Neural cell (in vitro differentiated cells): ENCODE data around the gene PLET1. TPM values are rescaled to one million over a fixed set of nuclear protein-coding genes. Genes with fewer than 3 reads are reported as not detected.

Source experiments
- H2AFZ ChIP-seq: fragments of 200-600, 300-800 bp; sonication (generic), shearing (Covaris generic); 2 replicates; pipeline ENCODE4 v1.6.0; 2014; ENCODE audit warnings: low read depth, mild to moderate bottlenecking, antibody characterized with exemption, low read length, moderate library complexity
- H3F3A ChIP-seq: fragments of 200-600 bp; shearing (Covaris generic); 2 replicates; pipeline ENCODE4 v1.6.1; 2016; ENCODE audit warnings: mild to moderate bottlenecking, moderate library complexity, mixed read lengths, antibody characterized with exemption, low read length; ENCODE audit not compliant: insufficient read depth, poor library complexity, severe bottlenecking
- H3K27ac ChIP-seq: fragments of 200-600, 300-800 bp; sonication (generic), shearing (Covaris generic); 2 replicates; pipeline ENCODE4 v1.5.1; 2014; ENCODE audit warnings: mild to moderate bottlenecking, low read length, moderate library complexity
- H3K27me3 ChIP-seq: fragments of 300-800, 200-600 bp; sonication (generic), shearing (Covaris generic); 2 replicates; pipeline ENCODE4 v1.6.0; 2014; ENCODE audit warnings: mild to moderate bottlenecking, low read depth, low read length, moderate library complexity; ENCODE audit not compliant: insufficient read depth
- H3K36me3 ChIP-seq: fragments of 300-800, 200-600 bp; sonication (generic), shearing (Covaris generic); 2 replicates; pipeline ENCODE4 v1.5.1; 2014; ENCODE audit warnings: mild to moderate bottlenecking, antibody characterized with exemption, low read length, moderate library complexity; ENCODE audit not compliant: insufficient read depth
- H3K4me2 ChIP-seq: fragments of 300-800, 200-600 bp; sonication (generic), shearing (Covaris generic); 2 replicates; pipeline ENCODE4 v1.6.0; 2014; ENCODE audit warnings: mild to moderate bottlenecking, low read length
- H3K4me3 ChIP-seq: fragments of 300-800, 200-600 bp; sonication (generic), shearing (Covaris generic); 2 replicates; pipeline ENCODE4 v1.5.1; 2014; ENCODE audit warnings: mild to moderate bottlenecking, low read length, moderate library complexity
- H3K79me2 ChIP-seq: fragments of 200-600 bp; shearing (Covaris generic); replicated peaks from 2 replicates; pipeline ENCODE4 v1.6.0; 2014; ENCODE audit warnings: mild to moderate bottlenecking, low read length, moderate library complexity; ENCODE audit not compliant: insufficient read depth
- H3K9ac ChIP-seq: fragments of 300-800, 200-600 bp; sonication (generic), shearing (Covaris generic); 2 replicates; pipeline ENCODE4 v1.6.1; 2016; ENCODE audit warnings: mild to moderate bottlenecking, low read length, mixed read lengths
- H3K9me2 ChIP-seq: fragments of 200-600 bp; shearing (Covaris generic); 2 replicates; pipeline ENCODE4 v1.6.1; 2016; ENCODE audit warnings: mild to moderate bottlenecking, low read length, mixed read lengths; ENCODE audit not compliant: insufficient read depth
- H3K9me3 ChIP-seq: fragments of 200-600, 300-800 bp; sonication (generic), shearing (Covaris generic); 2 replicates; pipeline ENCODE4 v1.6.1; 2016; ENCODE audit warnings: mild to moderate bottlenecking, mixed run types, low read length, moderate library complexity, mixed read lengths
- H4K20me1 ChIP-seq: fragments of 200-600 bp; shearing (Covaris generic); 2 replicates; pipeline ENCODE4 v1.6.1; 2016; ENCODE audit warnings: mild to moderate bottlenecking, mixed run types; ENCODE audit not compliant: insufficient read depth
- EP300 ChIP-seq: fragments of 450-650 bp; conservative IDR thresholded peaks from 2 replicates; pipeline ENCODE4 v1.6.1; 2014; ENCODE audit warnings: antibody characterized with exemption, mild to moderate bottlenecking, moderate library complexity; ENCODE audit not compliant: poor library complexity, severe bottlenecking
- EZH2 ChIP-seq: fragments of 200-600, 300-800 bp; shearing (Covaris generic), sonication (generic); IDR thresholded peaks from 2 replicates; pipeline ENCODE4 v1.6.1; 2014; ENCODE audit warnings: antibody characterized with exemption, low read length, borderline replicate concordance, mild to moderate bottlenecking; ENCODE audit not compliant: insufficient read depth, poor library complexity, severe bottlenecking
- MXI1 ChIP-seq: fragments of 450-650 bp; conservative IDR thresholded peaks from 2 replicates; pipeline ENCODE4 v1.6.1; 2014; ENCODE audit warnings: antibody characterized with exemption, mild to moderate bottlenecking; ENCODE audit not compliant: poor library complexity, severe bottlenecking
- POLR2AphosphoS5 ChIP-seq: IDR thresholded peaks from 2 replicates; pipeline ENCODE4 v1.6.1; 2012
- RAD21 ChIP-seq: fragments of 450-650 bp; conservative IDR thresholded peaks from 2 replicates; pipeline ENCODE4 v1.6.1; 2014; ENCODE audit warnings: antibody characterized with exemption, mild to moderate bottlenecking, moderate library complexity
- REST ChIP-seq: IDR thresholded peaks from 2 replicates; pipeline ENCODE4 v1.6.1; 2012; ENCODE audit warnings: borderline replicate concordance
- SMC3 ChIP-seq: fragments of 450-650 bp; conservative IDR thresholded peaks from 2 replicates; pipeline ENCODE4 v1.6.1; 2014; ENCODE audit warnings: antibody characterized with exemption, mild to moderate bottlenecking, moderate library complexity; ENCODE audit not compliant: poor library complexity
- TAF1 ChIP-seq: IDR thresholded peaks from 2 replicates; pipeline ENCODE4 v1.6.1; 2012; ENCODE audit warnings: low read depth
- polyA plus RNA-seq: library from polyadenylated mRNA; depleted of rRNA; stranded (reverse); fragments of >200 nt; gene quantifications from 2 replicates; pipeline ENCODE4 v1.2.3, GENCODE V29; 2014
- TF ChIP-seq, protein P1 (sequence below): fragments of 450-650 bp; IDR thresholded peaks from 2 replicates; pipeline ENCODE4 v1.5.1; 2014; ENCODE audit warnings: antibody characterized with exemption, mild to moderate bottlenecking, moderate library complexity; ENCODE audit not compliant: poor library complexity, severe bottlenecking

PLET1 gene
- polyA plus RNA-seq, 1 donor from 2014 or later, result not detected

DNA sequence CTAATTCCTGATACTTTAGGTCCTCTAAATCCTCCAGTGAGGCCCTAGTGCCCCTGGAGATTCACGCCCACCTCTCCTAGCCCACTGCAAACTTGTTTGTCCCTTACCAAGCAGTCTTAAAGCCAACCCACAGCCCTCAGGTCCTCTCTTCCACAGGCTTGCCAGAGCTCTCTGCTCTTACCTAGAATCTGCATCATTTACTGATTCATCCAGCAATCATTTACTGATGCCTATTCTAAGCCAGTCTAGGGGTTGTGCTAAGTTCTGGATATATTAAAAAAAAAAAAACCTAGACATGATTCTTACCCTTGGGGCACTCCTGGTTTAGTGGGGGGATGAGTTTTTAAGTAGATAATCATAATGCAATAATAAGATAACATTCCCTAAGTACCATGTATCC is 43.0 kb upstream of the PLET1 start:
- no peaks in the 10 kb centered on the region for H3K36me3 ChIP-seq
- no peaks in the 10 kb centered on the region for H3K79me2 ChIP-seq
- no peak overlapping the region for H3K9ac ChIP-seq
- TF ChIP-seq TAF1 (no peak), RAD21 (no peak), EZH2 (no peak), REST (no peak), EP300 (no peak), MXI1 (no peak), POLR2AphosphoS5 (no peak), SMC3 (no peak)
- TF ChIP-seq, protein P1, sequence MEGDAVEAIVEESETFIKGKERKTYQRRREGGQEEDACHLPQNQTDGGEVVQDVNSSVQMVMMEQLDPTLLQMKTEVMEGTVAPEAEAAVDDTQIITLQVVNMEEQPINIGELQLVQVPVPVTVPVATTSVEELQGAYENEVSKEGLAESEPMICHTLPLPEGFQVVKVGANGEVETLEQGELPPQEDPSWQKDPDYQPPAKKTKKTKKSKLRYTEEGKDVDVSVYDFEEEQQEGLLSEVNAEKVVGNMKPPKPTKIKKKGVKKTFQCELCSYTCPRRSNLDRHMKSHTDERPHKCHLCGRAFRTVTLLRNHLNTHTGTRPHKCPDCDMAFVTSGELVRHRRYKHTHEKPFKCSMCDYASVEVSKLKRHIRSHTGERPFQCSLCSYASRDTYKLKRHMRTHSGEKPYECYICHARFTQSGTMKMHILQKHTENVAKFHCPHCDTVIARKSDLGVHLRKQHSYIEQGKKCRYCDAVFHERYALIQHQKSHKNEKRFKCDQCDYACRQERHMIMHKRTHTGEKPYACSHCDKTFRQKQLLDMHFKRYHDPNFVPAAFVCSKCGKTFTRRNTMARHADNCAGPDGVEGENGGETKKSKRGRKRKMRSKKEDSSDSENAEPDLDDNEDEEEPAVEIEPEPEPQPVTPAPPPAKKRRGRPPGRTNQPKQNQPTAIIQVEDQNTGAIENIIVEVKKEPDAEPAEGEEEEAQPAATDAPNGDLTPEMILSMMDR, result no peak
- no peak overlapping the region for H3K4me2 ChIP-seq
- no peaks in the 10 kb centered on the region for H4K20me1 ChIP-seq
- H3K27me3 ChIP-seq, result no peaks in the 10 kb centered on the region
- no peaks in the 10 kb centered on the region for H3K9me3 ChIP-seq
- H2AFZ ChIP-seq, result no peak overlapping the region
- no peaks in the 10 kb centered on the region for H3K9me2 ChIP-seq
- no peak overlapping the region for H3K4me3 ChIP-seq
- H3F3A ChIP-seq, result no peaks in the 10 kb centered on the region
- H3K27ac ChIP-seq, result no peak overlapping the region

DNA sequence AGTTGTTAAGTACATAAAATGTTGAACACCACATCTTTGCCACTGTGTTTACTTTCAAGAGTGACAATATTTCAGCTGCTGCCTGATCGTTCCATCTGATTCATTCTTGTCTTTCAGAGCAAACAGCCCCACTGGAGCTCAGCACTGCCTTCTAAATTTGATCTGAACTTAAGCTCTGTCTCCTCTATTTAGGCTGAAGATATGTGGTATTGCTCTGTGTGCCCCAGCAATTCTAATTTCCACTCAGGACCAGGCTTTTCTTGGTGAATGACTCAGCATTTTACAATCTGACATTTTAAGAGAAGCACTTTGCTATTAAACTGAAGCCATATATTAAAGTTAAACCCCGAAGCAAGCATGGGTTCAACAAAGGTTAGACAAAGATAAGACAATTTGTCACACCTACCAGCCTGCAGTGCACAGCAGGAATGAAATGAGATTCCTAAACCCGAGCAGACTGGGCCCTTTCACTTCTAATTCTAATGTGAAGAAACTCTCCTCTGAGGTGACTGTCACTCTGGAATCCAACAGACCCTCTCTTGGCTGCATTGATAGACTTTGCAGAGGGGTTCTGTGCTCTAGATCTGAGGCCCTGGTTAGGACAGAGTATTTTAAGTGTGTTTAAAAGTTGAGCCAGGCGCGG is 41.7 kb upstream of the PLET1 start:
- Histone ChIP-seq H2AFZ (no peak overlapping the region), H3K9ac (no peak overlapping the region), H3K4me3 (no peak overlapping the region), H3K9me3 (no peaks in the 10 kb centered on the region), H3F3A (no peaks in the 10 kb centered on the region), H3K4me2 (no peak overlapping the region), H4K20me1 (no peaks in the 10 kb centered on the region), H3K9me2 (no peaks in the 10 kb centered on the region), H3K36me3 (no peaks in the 10 kb centered on the region), H3K27me3 (no peaks in the 10 kb centered on the region), H3K79me2 (no peaks in the 10 kb centered on the region), H3K27ac (no peak overlapping the region)
- TF ChIP-seq, protein P1, result no peak
- TF ChIP-seq MXI1 (no peak), EP300 (no peak), TAF1 (no peak), REST (no peak), RAD21 (no peak), SMC3 (no peak), POLR2AphosphoS5 (no peak), EZH2 (no peak)
